PC-3 (cell line): ENCODE data around the gene TXLNG.

Experiments used
- EZH2 ChIP-seq: fragments of 300-600 bp; sonication (generic); IDR thresholded peaks from one replicate; pipeline ENCODE4 v1.6.1; 2017; ENCODE audit warnings: antibody characterized with exemption, mild to moderate bottlenecking, low read length; ENCODE audit not compliant: unreplicated experiment
- EZH2phosphoT487 ChIP-seq: fragments of 300-600 bp; sonication (generic); IDR thresholded peaks from 2 replicates; pipeline ENCODE4 v1.6.1; 2018; ENCODE audit warnings: mild to moderate bottlenecking, antibody characterized with exemption, low read length, borderline replicate concordance
- TF ChIP-seq, protein P1 (sequence below): fragments of 300-600 bp; sonication (generic); conservative IDR thresholded peaks from 2 replicates; pipeline ENCODE4 v1.5.1; 2017; ENCODE audit warnings: antibody characterized with exemption, low read depth, mild to moderate bottlenecking, low read length

DNA sequence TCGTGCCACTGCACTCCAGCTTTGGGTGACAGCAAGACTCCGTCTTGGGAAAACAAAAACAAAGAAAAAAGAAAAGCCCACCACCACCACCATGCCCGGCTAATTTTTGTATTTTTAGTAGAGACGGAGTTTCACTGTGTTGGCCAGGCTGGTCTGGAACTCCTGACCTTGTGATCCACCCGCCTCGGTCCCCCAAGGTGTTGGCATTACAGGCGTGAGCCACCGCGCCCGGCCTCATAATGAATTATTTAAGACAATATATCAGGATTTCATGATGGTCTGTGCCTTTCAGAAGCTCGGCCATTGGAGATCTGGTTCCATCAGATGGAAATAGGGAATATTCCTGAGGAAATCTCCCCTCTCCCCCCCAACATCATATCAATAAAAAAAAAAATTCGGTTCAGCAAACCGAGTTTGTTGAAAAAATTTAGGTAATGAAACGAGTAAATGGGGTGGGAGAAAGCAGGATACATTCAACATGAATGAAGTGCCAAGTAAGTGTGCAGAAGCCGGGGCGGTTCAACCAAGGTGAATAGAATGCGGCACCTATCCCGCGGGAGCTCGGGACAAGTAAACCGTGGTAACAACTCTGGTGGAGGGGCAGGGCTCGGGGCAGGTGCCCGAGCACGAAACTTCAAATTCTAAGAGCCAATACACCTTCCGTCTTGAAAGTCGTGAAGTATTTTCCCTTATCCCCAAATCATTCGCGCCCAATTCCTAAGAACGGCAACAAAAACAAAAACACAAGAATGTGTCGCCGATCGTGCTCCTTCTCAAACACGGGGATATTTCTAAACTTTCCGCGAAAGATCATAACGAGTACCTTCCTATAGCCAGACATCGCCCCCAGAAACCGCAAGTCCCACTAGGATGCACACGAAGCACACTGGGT lies 773 bp upstream of the TXLNG start:
- TF ChIP-seq, protein P1, sequence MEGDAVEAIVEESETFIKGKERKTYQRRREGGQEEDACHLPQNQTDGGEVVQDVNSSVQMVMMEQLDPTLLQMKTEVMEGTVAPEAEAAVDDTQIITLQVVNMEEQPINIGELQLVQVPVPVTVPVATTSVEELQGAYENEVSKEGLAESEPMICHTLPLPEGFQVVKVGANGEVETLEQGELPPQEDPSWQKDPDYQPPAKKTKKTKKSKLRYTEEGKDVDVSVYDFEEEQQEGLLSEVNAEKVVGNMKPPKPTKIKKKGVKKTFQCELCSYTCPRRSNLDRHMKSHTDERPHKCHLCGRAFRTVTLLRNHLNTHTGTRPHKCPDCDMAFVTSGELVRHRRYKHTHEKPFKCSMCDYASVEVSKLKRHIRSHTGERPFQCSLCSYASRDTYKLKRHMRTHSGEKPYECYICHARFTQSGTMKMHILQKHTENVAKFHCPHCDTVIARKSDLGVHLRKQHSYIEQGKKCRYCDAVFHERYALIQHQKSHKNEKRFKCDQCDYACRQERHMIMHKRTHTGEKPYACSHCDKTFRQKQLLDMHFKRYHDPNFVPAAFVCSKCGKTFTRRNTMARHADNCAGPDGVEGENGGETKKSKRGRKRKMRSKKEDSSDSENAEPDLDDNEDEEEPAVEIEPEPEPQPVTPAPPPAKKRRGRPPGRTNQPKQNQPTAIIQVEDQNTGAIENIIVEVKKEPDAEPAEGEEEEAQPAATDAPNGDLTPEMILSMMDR = no peak
- TF ChIP-seq EZH2 = no peak
- TF ChIP-seq EZH2phosphoT487 = no peak
